GM12878 (cell line): ENCODE data around the gene KIFBP. TPM values are rescaled to one million over a fixed set of nuclear protein-coding genes. Genes with fewer than 3 reads are reported as not detected.
A peak's percentile ranks its signal among the peaks of the same experiment; 100 is the strongest.

Experiments used
- ATAC-seq: fragments of 200-7000 bp; cut with Tn5 transposase; 3 replicates; pipeline ENCODE4 v1.9.1; 2020; ENCODE audit warnings: mild to moderate bottlenecking, moderate library complexity
- BruUV-seq: library from RNA; stranded (reverse); fragments of 400-500 nt; replicated peaks from 2 replicates; lab custom pipeline; 2021; lab: Mats Ljungman, UMichigan
- CTCF ChIA-PET: fragments of 300-600 bp; sonication (Branson Sonifier 250); formaldehyde crosslinking; extraction: SDS; loops from one replicate; lab custom pipeline; 2021; ENCODE audit warnings: inconsistent platforms; lab: Yijun Ruan, JAX
- POLR2A ChIA-PET: fragments of 350-600 bp; formaldehyde crosslinking; extraction: SDS; loops from one replicate; lab custom pipeline; 2021; ENCODE audit warnings: inconsistent platforms; lab: Charles Lee
- RAD21 ChIA-PET: fragments of 300-600 bp; sonication (Branson Sonifier 250); formaldehyde crosslinking; loops from one replicate; lab custom pipeline; 2023; ENCODE audit warnings: antibody characterized with exemption; ENCODE audit not compliant: unreplicated experiment; lab: Charles Lee
- SMC1A ChIA-PET: fragments of 300-600 bp; sonication (Branson Sonifier 250); formaldehyde crosslinking; loops from one replicate; lab custom pipeline; 2023; ENCODE audit not compliant: unreplicated experiment, uncharacterized antibody; lab: Charles Lee
- DNase-seq: peaks from one replicate; pipeline ENCODE4 v3.0.0-alpha.2; 2011; ENCODE audit warnings: low read depth, low spot score
- FAIRE-seq: peaks from 3 replicates; lab custom pipeline; 2011; peaks lifted over from hg19 to GRCh38; lab: Jason Lieb, UNC
- H2AFZ ChIP-seq: 2 replicates; pipeline ENCODE4 v1.6.0; 2011; ENCODE audit warnings: low read depth, low read length, control low read depth; ENCODE audit not compliant: control insufficient read depth
- H3K27ac ChIP-seq: 2 replicates; pipeline ENCODE4 v1.5.1; 2011; ENCODE audit warnings: control low read depth; ENCODE audit not compliant: control insufficient read depth, insufficient read depth
- H3K27me3 ChIP-seq, 2 experiments: replicated peaks in 1 of 2; 2 replicates each; pipeline versions ENCODE4 v1.6.0 to v1.6.1; 2011; ENCODE audit warnings: low read length in 1 of 2; ENCODE audit not compliant: control insufficient read depth in 2 of 2, insufficient read depth in 2 of 2
- H3K36me3 ChIP-seq, 2 experiments: 2 replicates each; pipeline ENCODE4 v1.5.1; 2011; ENCODE audit warnings: low read length in 1 of 2; ENCODE audit not compliant: control insufficient read depth in 2 of 2, insufficient read depth in 2 of 2
- H3K4me1 ChIP-seq: 2 replicates; pipeline ENCODE4 v1.6.1; 2011; ENCODE audit warnings: mild to moderate bottlenecking, low read length, moderate library complexity, mixed read lengths; ENCODE audit not compliant: control insufficient read depth, insufficient read depth
- H3K4me2 ChIP-seq: 2 replicates; pipeline ENCODE4 v1.6.0; 2011; ENCODE audit warnings: control low read depth; ENCODE audit not compliant: control insufficient read depth, insufficient read depth
- H3K4me3 ChIP-seq: fragments of 200-600 bp; sonication (generic); 2 replicates; pipeline ENCODE4 v1.5.1; 2016
- H3K79me2 ChIP-seq: 2 replicates; pipeline ENCODE4 v1.6.0; 2011; ENCODE audit warnings: low read length; ENCODE audit not compliant: control insufficient read depth, insufficient read depth
- H3K9ac ChIP-seq: 2 replicates; pipeline ENCODE4 v1.8.0; 2011; ENCODE audit warnings: low read length, control low read depth, mixed read lengths; ENCODE audit not compliant: control insufficient read depth, insufficient read depth
- H3K9me3 ChIP-seq: replicated peaks from 3 replicates; pipeline ENCODE4 v1.5.1; 2011; ENCODE audit warnings: mild to moderate bottlenecking, low read length; ENCODE audit not compliant: control insufficient read depth, insufficient read depth
- H4K20me1 ChIP-seq: 2 replicates; pipeline ENCODE4 v1.6.0; 2011; ENCODE audit not compliant: control insufficient read depth, insufficient read depth
- BACH1 ChIP-seq: fragments of 450-650 bp; IDR thresholded peaks from 2 replicates; pipeline ENCODE4 v1.6.1; 2017; ENCODE audit warnings: mild to moderate bottlenecking, borderline replicate concordance
- FOXM1 ChIP-seq: IDR thresholded peaks from 2 replicates; pipeline ENCODE4 v1.6.1; 2012; ENCODE audit warnings: low read depth, mild to moderate bottlenecking, inconsistent platforms, low read length, moderate library complexity
- IKZF1 ChIP-seq: fragments of 450-650 bp; conservative IDR thresholded peaks from 2 replicates; pipeline ENCODE4 v1.6.1; 2017; ENCODE audit warnings: antibody characterized with exemption, mild to moderate bottlenecking
- IRF4 ChIP-seq: IDR thresholded peaks from 2 replicates; pipeline ENCODE4 v1.6.1; 2011; ENCODE audit warnings: low read depth, low read length
- JUND ChIP-seq: IDR thresholded peaks from 2 replicates; pipeline ENCODE4 v1.6.1; 2012; ENCODE audit warnings: low read depth, mild to moderate bottlenecking, low read length, improper control_type of control experiment, moderate library complexity
- NFXL1 ChIP-seq: fragments of 450-650 bp; IDR thresholded peaks from 2 replicates; pipeline ENCODE4 v1.6.1; 2017; ENCODE audit warnings: antibody characterized with exemption, mild to moderate bottlenecking, borderline replicate concordance
- NFYA ChIP-seq: IDR thresholded peaks from 2 replicates; pipeline ENCODE4 v1.6.1; 2011; ENCODE audit warnings: low read depth, mild to moderate bottlenecking, low read length, improper control_type of control experiment, borderline replicate concordance
- RAD21 ChIP-seq: IDR thresholded peaks from 2 replicates; pipeline ENCODE4 v1.6.1; 2011; ENCODE audit warnings: mild to moderate bottlenecking, low read depth, low read length, moderate library complexity; ENCODE audit not compliant: insufficient read depth
- SMC3 ChIP-seq: IDR thresholded peaks from 2 replicates; pipeline ENCODE4 v1.6.1; 2011; ENCODE audit warnings: low read length, improper control_type of control experiment, borderline replicate concordance
- SUPT20H ChIP-seq: IDR thresholded peaks from 2 replicates; pipeline ENCODE4 v1.6.1; 2011; ENCODE audit warnings: low read depth, mild to moderate bottlenecking, low read length, moderate library complexity, borderline replicate concordance; ENCODE audit not compliant: control insufficient read depth
- ZNF622 ChIP-seq: fragments of 450-650 bp; IDR thresholded peaks from 2 replicates; pipeline ENCODE4 v1.6.1; 2017; ENCODE audit warnings: mild to moderate bottlenecking, inconsistent platforms
- WGBS: methylation state at CpG from one replicate; pipeline ENCODE4 v1.1.6; 2016; ENCODE audit warnings: low lambda C conversion rate; ENCODE audit not compliant: insufficient replicate concordance, insufficient coverage; ENCODE audit errors: missing lambda C conversion rate; 5-methylcytosine and 5-hydroxymethylcytosine counted together
- in situ Hi-C: fragments of 300-500 bp; cut with MboI; formaldehyde crosslinking; loops from 9 replicates; pipeline ENCODE4 v1.14.3; 2018; ENCODE audit warnings: mixed read lengths
- intact Hi-C: fragments of 100-400 bp; cut with micrococcal nuclease; formaldehyde crosslinking; loops from one replicate; pipeline ENCODE4 v1.14.2; 2022; ENCODE audit not compliant: unreplicated experiment
- polyA plus RNA-seq, 11 experiments: library from polyadenylated mRNA; depleted of rRNA in 4 of 11; unstranded in 6 of 11; stranded (reverse) in 5 of 11; fragments of >200 nt; fragmentation: Nextera tagmentation in 4 of 11; fragmentation: Illumina TruSeq in 1 of 11; extraction: Ambion mirVana in 4 of 11; extraction: Trizol in 1 of 11; gene quantifications; 1 replicate in 1 of 11; 2 replicates in 10 of 11; pipeline versions ENCODE4 v1.2.1 to v1.2.3, GENCODE V29; 2011 to 2016; ENCODE audit warnings: inconsistent platforms in 2 of 11, missing spikeins in 2 of 11, low read depth in 1 of 11
- total RNA-seq, 4 experiments: library from RNA; depleted of rRNA in 3 of 4; stranded (reverse); fragments of >200 nt in 3 of 4; fragmentation: Illumina TruSeq in 1 of 4; extraction: Trizol in 1 of 4; gene quantifications; 2 replicates each; pipeline versions ENCODE4 v1.2.1 to v1.2.3, GENCODE V29; 2013 to 2021
- TF ChIP-seq, protein P1 (sequence below): fragments of 450-650 bp; IDR thresholded peaks from 2 replicates; pipeline ENCODE4 v1.6.1; 2017; ENCODE audit warnings: mild to moderate bottlenecking, moderate library complexity
- TF ChIP-seq, protein P2 (sequence below): IDR thresholded peaks from 2 replicates; pipeline ENCODE4 v1.6.1; 2011; ENCODE audit warnings: low read depth, low read length, improper control_type of control experiment, borderline replicate concordance
- TF ChIP-seq, protein P3 (sequence below): fragments of 450-650 bp; formaldehyde crosslinking; IDR thresholded peaks from 2 replicates; pipeline ENCODE4 v1.5.0; 2022; ENCODE audit warnings: mild to moderate bottlenecking, missing genetic modification characterization

KIFBP gene
- total and polyA plus RNA-seq, 10 of the 15 experiments (the other 5 are each of a cell fraction or from before 2014, with no cell fraction given), result 8.6 to 29.5 (median 18.7) TPM

DNA sequence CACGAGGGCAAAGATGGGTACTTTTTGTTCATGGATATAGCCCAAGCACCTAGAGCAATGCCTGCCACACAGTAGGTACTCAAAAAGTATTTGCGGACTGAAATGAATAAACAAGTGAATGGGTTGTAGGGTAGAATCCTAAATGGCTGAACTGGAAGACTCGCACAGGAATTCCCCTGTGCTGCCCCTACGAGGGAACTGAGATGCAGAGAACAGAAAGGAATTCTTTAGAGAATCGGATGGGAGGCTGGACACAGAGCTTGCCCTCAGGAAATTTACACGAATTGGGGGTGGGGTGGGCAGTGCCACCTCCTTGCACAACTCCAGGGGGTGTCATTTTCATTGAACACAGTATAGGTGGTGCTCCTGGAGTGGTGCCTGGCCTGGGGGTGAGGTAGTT is 64.1 kb downstream of the KIFBP start (continued):
- TF ChIP-seq, protein P1, sequence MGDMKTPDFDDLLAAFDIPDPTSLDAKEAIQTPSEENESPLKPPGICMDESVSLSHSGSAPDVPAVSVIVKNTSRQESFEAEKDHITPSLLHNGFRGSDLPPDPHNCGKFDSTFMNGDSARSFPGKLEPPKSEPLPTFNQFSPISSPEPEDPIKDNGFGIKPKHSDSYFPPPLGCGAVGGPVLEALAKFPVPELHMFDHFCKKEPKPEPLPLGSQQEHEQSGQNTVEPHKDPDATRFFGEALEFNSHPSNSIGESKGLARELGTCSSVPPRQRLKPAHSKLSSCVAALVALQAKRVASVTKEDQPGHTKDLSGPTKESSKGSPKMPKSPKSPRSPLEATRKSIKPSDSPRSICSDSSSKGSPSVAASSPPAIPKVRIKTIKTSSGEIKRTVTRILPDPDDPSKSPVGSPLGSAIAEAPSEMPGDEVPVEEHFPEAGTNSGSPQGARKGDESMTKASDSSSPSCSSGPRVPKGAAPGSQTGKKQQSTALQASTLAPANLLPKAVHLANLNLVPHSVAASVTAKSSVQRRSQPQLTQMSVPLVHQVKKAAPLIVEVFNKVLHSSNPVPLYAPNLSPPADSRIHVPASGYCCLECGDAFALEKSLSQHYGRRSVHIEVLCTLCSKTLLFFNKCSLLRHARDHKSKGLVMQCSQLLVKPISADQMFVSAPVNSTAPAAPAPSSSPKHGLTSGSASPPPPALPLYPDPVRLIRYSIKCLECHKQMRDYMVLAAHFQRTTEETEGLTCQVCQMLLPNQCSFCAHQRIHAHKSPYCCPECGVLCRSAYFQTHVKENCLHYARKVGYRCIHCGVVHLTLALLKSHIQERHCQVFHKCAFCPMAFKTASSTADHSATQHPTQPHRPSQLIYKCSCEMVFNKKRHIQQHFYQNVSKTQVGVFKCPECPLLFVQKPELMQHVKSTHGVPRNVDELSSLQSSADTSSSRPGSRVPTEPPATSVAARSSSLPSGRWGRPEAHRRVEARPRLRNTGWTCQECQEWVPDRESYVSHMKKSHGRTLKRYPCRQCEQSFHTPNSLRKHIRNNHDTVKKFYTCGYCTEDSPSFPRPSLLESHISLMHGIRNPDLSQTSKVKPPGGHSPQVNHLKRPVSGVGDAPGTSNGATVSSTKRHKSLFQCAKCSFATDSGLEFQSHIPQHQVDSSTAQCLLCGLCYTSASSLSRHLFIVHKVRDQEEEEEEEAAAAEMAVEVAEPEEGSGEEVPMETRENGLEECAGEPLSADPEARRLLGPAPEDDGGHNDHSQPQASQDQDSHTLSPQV, result no peak

DNA sequence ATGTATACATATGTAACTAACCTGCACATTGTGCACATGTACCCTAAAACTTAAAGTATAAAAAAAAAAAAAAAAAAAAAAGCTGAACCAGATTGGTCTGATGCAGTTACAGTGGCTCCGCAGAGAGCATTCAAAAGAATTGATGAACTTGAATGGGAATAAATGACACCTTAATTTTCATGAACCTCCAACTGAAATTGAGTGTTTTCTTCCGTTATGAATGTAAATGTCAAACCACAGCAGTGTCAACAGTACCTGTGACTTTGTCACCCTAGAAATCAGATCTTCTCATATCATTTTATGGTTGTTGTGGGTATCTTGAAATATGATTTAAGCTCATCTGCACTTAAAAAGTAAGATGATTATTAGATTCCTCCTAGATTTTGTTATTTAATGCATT is 66.6 kb downstream of the KIFBP start:
- H3K79me2 ChIP-seq, result peaks cover 3% of the 10 kb centered on the region
- no TSS peak for BruUV-seq
- ChIA-PET SMC1A (interaction anchor here (0.7 to 17.6 kb wide), 9 partner anchors 7 to 67 kb away, joined by 3 to 355 read pairs (median 4); partner anchors contain the start of gene SRGN), RAD21 (interaction anchor here (1.0 to 25.6 kb wide), 9 partner anchors 9 to 174 kb away, joined by 3 to 544 read pairs (median 6); partner anchors contain the start of gene SRGN), POLR2A (interaction anchor here (0.6 to 16.7 kb wide), 6 partner anchors 9 to 70 kb away, joined by 3 to 312 read pairs (median 40); partner anchors contain the start of gene SRGN), CTCF (interaction anchor here (1.1 to 14.3 kb wide), 6 partner anchors 10 to 50 kb away, joined by 5 to 121 read pairs (median 16); partner anchors contain the start of gene SRGN)
- FAIRE-seq (no peak), ATAC-seq (peak; percentile 3), DNase-seq (no peak)
- H3K9me3 ChIP-seq, result no peaks in the 10 kb centered on the region
- no peak overlapping the region for H2AFZ ChIP-seq
- H4K20me1 ChIP-seq, result no peaks in the 10 kb centered on the region
- no peaks in the 10 kb centered on the region for H3K36me3 ChIP-seq
- no peak overlapping the region for H3K9ac ChIP-seq
- no peaks in the 10 kb centered on the region for H3K27me3 ChIP-seq
- H3K4me1 ChIP-seq, result peaks cover 70% of the 10 kb centered on the region
- peak overlapping the region; percentile 72 for H3K27ac ChIP-seq
- WGBS, result 18% methylated on average over 2 of the region's 2 CpGs
- in situ Hi-C loops (no loop called here), intact Hi-C loops (no loop called here)
- H3K4me3 ChIP-seq, result no peak overlapping the region
- peak overlapping the region; percentile 0; the same call in 1 of the 2 replicates for H3K4me2 ChIP-seq
- TF ChIP-seq, protein P2, sequence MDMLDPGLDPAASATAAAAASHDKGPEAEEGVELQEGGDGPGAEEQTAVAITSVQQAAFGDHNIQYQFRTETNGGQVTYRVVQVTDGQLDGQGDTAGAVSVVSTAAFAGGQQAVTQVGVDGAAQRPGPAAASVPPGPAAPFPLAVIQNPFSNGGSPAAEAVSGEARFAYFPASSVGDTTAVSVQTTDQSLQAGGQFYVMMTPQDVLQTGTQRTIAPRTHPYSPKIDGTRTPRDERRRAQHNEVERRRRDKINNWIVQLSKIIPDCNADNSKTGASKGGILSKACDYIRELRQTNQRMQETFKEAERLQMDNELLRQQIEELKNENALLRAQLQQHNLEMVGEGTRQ, result no peak
- TF ChIP-seq IRF4, result peak; percentile 78; the same call in 1 of the 2 replicates
- no peak for TF ChIP-seq NFXL1
- no peak for TF ChIP-seq SMC3
- TF ChIP-seq IKZF1, result no peak
- no peak for TF ChIP-seq RAD21
- no peak for TF ChIP-seq JUND
- no peak for TF ChIP-seq NFYA
- TF ChIP-seq FOXM1, result no peak
- TF ChIP-seq, protein P3, sequence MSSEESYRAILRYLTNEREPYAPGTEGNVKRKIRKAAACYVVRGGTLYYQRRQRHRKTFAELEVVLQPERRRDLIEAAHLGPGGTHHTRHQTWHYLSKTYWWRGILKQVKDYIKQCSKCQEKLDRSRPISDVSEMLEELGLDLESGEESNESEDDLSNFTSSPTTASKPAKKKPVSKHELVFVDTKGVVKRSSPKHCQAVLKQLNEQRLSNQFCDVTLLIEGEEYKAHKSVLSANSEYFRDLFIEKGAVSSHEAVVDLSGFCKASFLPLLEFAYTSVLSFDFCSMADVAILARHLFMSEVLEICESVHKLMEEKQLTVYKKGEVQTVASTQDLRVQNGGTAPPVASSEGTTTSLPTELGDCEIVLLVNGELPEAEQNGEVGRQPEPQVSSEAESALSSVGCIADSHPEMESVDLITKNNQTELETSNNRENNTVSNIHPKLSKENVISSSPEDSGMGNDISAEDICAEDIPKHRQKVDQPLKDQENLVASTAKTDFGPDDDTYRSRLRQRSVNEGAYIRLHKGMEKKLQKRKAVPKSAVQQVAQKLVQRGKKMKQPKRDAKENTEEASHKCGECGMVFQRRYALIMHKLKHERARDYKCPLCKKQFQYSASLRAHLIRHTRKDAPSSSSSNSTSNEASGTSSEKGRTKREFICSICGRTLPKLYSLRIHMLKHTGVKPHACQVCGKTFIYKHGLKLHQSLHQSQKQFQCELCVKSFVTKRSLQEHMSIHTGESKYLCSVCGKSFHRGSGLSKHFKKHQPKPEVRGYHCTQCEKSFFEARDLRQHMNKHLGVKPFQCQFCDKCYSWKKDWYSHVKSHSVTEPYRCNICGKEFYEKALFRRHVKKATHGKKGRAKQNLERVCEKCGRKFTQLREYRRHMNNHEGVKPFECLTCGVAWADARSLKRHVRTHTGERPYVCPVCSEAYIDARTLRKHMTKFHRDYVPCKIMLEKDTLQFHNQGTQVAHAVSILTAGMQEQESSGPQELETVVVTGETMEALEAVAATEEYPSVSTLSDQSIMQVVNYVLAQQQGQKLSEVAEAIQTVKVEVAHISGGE (CRISPR knock-in tag), result no peak
- no peak for TF ChIP-seq SUPT20H
- TF ChIP-seq ZNF622, result no peak
- TF ChIP-seq BACH1, result no peak
